ENCODE results near the gene KCNH1. TPM values are rescaled to one million over a fixed set of nuclear protein-coding genes. Genes with fewer than 3 reads are reported as not detected.

The KCNH1 gene
- total and polyA plus RNA-seq, 2 experiments from 2014 or later = 0.28 TPM; not detected in 1

DNA sequence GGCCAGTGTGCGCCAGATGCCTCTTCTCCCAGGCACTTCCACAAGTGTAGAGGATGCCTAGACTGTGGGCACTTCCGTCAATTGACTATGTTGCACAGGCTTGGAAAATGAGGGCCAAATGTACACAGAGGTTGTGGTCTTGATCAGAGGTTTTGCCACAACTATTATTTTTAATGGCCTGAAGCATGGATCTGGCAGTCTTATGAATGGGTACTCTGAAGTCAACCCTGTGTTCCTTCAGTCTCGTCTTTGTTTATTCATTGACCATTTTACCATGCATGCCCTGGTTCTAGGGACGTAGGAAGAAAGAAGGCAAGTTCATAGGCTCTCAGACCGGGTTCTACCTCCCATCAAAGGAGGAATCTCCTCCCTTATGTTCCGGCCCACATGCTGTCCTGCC is 476.1 kb downstream of the KCNH1 start (continued):
- TF ChIP-seq, protein P1, sequence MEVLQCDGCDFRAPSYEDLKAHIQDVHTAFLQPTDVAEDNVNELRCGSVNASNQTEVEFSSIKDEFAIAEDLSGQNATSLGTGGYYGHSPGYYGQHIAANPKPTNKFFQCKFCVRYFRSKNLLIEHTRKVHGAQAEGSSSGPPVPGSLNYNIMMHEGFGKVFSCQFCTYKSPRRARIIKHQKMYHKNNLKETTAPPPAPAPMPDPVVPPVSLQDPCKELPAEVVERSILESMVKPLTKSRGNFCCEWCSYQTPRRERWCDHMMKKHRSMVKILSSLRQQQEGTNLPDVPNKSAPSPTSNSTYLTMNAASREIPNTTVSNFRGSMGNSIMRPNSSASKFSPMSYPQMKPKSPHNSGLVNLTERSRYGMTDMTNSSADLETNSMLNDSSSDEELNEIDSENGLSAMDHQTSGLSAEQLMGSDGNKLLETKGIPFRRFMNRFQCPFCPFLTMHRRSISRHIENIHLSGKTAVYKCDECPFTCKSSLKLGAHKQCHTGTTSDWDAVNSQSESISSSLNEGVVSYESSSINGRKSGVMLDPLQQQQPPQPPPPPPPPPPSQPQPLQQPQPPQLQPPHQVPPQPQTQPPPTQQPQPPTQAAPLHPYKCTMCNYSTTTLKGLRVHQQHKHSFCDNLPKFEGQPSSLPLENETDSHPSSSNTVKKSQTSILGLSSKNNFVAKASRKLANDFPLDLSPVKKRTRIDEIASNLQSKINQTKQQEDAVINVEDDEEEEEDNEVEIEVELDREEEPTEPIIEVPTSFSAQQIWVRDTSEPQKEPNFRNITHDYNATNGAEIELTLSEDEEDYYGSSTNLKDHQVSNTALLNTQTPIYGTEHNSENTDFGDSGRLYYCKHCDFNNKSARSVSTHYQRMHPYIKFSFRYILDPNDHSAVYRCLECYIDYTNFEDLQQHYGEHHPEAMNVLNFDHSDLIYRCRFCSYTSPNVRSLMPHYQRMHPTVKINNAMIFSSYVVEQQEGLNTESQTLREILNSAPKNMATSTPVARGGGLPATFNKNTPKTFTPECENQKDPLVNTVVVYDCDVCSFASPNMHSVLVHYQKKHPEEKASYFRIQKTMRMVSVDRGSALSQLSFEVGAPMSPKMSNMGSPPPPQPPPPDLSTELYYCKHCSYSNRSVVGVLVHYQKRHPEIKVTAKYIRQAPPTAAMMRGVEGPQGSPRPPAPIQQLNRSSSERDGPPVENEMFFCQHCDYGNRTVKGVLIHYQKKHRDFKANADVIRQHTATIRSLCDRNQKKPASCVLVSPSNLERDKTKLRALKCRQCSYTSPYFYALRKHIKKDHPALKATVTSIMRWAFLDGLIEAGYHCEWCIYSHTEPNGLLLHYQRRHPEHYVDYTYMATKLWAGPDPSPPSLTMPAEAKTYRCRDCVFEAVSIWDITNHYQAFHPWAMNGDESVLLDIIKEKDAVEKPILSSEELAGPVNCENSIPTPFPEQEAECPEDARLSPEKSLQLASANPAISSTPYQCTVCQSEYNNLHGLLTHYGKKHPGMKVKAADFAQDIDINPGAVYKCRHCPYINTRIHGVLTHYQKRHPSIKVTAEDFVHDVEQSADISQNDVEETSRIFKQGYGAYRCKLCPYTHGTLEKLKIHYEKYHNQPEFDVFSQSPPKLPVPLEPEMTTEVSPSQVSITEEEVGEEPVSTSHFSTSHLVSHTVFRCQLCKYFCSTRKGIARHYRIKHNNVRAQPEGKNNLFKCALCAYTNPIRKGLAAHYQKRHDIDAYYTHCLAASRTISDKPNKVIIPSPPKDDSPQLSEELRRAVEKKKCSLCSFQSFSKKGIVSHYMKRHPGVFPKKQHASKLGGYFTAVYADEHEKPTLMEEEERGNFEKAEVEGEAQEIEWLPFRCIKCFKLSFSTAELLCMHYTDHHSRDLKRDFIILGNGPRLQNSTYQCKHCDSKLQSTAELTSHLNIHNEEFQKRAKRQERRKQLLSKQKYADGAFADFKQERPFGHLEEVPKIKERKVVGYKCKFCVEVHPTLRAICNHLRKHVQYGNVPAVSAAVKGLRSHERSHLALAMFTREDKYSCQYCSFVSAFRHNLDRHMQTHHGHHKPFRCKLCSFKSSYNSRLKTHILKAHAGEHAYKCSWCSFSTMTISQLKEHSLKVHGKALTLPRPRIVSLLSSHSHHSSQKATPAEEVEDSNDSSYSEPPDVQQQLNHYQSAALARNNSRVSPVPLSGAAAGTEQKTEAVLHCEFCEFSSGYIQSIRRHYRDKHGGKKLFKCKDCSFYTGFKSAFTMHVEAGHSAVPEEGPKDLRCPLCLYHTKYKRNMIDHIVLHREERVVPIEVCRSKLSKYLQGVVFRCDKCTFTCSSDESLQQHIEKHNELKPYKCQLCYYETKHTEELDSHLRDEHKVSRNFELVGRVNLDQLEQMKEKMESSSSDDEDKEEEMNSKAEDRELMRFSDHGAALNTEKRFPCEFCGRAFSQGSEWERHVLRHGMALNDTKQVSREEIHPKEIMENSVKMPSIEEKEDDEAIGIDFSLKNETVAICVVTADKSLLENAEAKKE (CRISPR knock-in tag; IDR thresholded peaks at IDR 0.05) = no peak

DNA sequence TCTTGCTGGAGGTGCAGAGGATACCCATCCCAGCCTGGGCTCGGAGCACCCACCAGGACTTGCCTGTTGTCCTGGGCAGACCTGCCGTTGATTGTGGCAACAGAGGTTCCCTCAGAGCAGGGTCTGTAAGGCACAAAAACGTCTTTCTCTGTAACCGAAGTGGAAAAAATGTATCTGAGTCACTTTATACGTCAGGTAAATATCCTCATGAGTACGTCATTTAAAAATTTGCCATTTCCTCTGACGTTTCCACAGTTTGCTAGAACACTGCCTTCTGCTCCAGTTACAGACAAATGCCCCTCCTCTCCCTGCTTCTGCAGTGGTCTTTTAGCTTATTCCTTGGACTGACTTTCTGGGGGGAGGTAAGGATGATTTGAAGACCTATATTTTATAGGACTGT is 478.4 kb downstream of the KCNH1 start:
- Histone ChIP-seq H3F3A (replicated peaks; ENCODE audit: low read depth) (no peaks in the 10 kb centered on the region), H3K79me2 (replicated peaks; ENCODE audit: insufficient read depth) (no peaks in the 10 kb centered on the region), H3K4me3 (no peak overlapping the region), H3K4me1 (ENCODE audit: insufficient read depth) (no peaks in the 10 kb centered on the region), H2AFZ (no peak overlapping the region), H3K27ac (ENCODE audit: low read depth) (no peak overlapping the region), H3K27me3 (ENCODE audit: insufficient read depth) (no peaks in the 10 kb centered on the region), H4K20me1 (replicated peaks; ENCODE audit: insufficient read depth) (no peaks in the 10 kb centered on the region), H3K36me3 (ENCODE audit: insufficient read depth) (no peaks in the 10 kb centered on the region), H3K9me2 (ENCODE audit: insufficient read depth) (no peaks in the 10 kb centered on the region), H3K4me2 (no peak overlapping the region)
- Mint-ChIP-seq H3K9me3 (peaks cover 4% of the 10 kb centered on the region), H3K36me3 (ENCODE audit: low read depth) (no peaks in the 10 kb centered on the region), H3K4me3 (no peak overlapping the region), H3K4me1 (peaks cover 8% of the 10 kb centered on the region; the same call in 2 of the 3 replicates), H3K27me3 (ENCODE audit: insufficient read depth, low read depth, poor library complexity) (peaks cover 3% of the 10 kb centered on the region), H3K27ac (no peak overlapping the region)
- no peak for DNase-seq (ENCODE audit: low spot score)
- ATAC-seq = no peak
- no peak for TF ChIP-seq JUNB (IDR thresholded peaks at IDR 0.05; ENCODE audit: unreplicated experiment)
- no peak for TF ChIP-seq ZNF114 (CRISPR knock-in tag; IDR thresholded peaks at IDR 0.05)
- TF ChIP-seq EZH2phosphoT487 (IDR thresholded peaks at IDR 0.05; ENCODE audit: unreplicated experiment) = no peak
- TF ChIP-seq, protein P2, sequence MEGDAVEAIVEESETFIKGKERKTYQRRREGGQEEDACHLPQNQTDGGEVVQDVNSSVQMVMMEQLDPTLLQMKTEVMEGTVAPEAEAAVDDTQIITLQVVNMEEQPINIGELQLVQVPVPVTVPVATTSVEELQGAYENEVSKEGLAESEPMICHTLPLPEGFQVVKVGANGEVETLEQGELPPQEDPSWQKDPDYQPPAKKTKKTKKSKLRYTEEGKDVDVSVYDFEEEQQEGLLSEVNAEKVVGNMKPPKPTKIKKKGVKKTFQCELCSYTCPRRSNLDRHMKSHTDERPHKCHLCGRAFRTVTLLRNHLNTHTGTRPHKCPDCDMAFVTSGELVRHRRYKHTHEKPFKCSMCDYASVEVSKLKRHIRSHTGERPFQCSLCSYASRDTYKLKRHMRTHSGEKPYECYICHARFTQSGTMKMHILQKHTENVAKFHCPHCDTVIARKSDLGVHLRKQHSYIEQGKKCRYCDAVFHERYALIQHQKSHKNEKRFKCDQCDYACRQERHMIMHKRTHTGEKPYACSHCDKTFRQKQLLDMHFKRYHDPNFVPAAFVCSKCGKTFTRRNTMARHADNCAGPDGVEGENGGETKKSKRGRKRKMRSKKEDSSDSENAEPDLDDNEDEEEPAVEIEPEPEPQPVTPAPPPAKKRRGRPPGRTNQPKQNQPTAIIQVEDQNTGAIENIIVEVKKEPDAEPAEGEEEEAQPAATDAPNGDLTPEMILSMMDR (conservative IDR thresholded peaks at IDR 0.05; ENCODE audit: low read depth in 2 of 2) = no peak
- no peak for TF ChIP-seq STAT1 (IDR thresholded peaks at IDR 0.05; ENCODE audit: unreplicated experiment)
- TF ChIP-seq ZNF331 (CRISPR knock-in tag; IDR thresholded peaks at IDR 0.05; ENCODE audit: low read depth) = no peak
- no peak for TF ChIP-seq EZH2 (IDR thresholded peaks at IDR 0.05; ENCODE audit: low read depth, unreplicated experiment)
- no peak for TF ChIP-seq CREB1 (CRISPR knock-in tag; IDR thresholded peaks at IDR 0.05; ENCODE audit: low read depth)
- no peak for TF ChIP-seq NANOG (IDR thresholded peaks at IDR 0.05; ENCODE audit: borderline replicate concordance)

Data from GM23338 (cell line).